Fibroblast of pulmonary artery (primary cell): Measurements from ENCODE around the gene BCL10.

ENCODE experiments used
- DNase-seq: peaks from one replicate; pipeline ENCODE4 v3.0.0-alpha.2; 2010; ENCODE audit warnings: low read depth
- H3K4me3 ChIP-seq: replicated peaks from 2 replicates; pipeline ENCODE4 v1.5.1; 2011; ENCODE audit warnings: low read depth, mild to moderate bottlenecking, control low read depth, low read length, moderate library complexity
- CTCF ChIP-seq: IDR thresholded peaks from 2 replicates; pipeline ENCODE4 v1.5.1; 2011; ENCODE audit warnings: mild to moderate bottlenecking, control low read depth, low read length, inconsistent platforms; ENCODE audit errors: missing control alignments

Gene BCL10

GRCh38 chr1:85319931-85320330, 43.5 kb upstream of the BCL10 start:
- TF ChIP-seq CTCF = no peak
- no peak overlapping the region for H3K4me3 ChIP-seq
- DNase-seq = no peak

DNA sequence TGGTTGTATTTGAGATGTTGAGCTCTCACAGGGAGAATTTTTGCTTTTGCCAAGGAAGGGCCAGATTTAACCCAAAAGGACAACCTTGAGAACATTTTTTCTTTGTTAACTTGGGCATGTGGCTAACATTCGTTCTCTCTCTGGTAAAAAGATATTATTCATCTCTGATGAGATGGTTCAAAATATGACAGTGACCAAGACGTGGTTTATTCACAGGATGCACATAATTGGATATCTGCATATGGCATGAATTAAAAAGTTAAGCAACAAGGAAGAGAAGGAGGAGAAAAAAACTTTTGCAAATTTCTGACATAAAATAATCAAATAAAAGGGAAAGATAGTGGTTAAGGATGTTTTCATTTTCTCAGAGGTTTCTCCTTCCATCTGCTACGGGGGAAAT, 43.1 kb upstream of the BCL10 start:
- H3K4me3 ChIP-seq = no peak overlapping the region
- no peak for TF ChIP-seq CTCF
- DNase-seq = no peak

DNA sequence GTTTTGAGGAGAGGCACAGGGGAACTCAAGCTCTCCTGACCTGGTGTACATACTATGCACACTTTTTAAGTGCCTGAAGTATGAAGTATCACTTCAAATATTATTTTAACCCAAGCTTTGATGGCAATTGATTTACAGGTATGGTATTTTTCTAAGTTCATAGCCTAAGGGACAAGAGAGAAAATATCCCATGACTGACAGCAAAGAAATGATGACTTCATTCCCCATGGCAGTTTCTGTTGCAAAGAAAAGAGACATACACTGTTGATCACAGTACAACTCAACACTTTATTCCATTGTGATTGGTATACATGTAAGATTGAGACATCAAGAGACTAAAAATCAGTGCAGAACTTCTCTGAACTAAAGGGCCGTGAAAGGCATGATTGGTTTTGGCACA, 41.8 kb upstream of the BCL10 start:
- no peak overlapping the region for H3K4me3 ChIP-seq
- no peak for TF ChIP-seq CTCF
- DNase-seq = no peak

DNA sequence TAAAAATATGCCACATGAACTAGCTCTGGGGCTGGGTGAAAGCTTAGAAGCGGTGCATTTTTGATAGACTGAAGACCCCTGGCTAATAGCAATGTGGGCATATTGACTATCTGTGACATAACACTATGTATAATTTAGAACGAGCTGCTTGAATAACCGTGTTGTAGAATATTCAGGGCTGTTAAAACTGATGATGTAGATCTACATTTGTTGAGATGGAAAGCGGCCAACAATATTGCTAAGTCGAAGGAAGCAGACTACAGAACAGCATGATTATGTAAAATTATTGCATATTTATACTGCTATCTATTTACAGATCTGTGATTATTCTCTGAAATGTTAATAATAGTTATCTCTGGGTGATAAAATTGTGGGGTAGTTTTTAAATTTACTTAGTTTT, 41.1 kb upstream of the BCL10 start:
- no peak for DNase-seq
- H3K4me3 ChIP-seq = no peak overlapping the region
- TF ChIP-seq CTCF = no peak

DNA sequence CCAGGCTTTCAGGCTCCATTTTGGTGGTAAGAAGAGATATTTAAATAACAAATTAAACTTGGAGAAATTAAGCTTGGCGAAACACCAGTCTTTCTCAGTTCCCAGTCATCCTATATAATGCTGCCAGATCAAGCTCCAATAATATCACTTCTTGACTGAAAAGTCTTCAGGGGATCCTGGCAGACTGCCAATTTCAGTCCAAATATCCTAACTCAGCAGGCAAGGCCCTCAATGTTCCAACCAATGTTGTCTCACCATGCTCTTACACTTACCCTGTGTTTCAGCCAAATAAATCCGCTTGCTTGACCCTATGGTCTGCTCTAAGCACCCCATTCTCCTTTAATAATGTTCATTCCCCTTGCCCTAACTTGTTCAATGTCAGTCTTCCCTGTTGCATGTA, 39.9 kb upstream of the BCL10 start:
- TF ChIP-seq CTCF = no peak
- DNase-seq = no peak
- no peak overlapping the region for H3K4me3 ChIP-seq

DNA sequence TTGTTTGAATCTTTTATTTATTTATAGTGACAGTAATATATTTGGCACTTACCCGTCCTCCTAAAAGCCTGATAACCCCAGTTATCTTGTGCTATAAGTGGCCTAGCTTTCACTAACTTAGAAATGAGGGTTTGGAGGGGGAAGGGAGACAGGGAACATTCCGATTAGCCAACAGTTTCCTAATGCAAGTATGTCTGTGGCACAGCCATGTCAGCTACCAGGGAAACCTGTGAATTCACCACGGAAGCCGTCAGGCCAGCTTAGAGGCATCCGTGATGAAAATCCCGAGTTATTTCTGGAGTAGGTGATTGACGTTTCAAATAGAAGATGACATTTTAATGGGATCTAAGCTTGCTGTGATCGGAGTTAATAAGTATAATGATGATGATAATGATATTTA, 39.4 kb upstream of the BCL10 start:
- no peak for DNase-seq
- no peak overlapping the region for H3K4me3 ChIP-seq
- TF ChIP-seq CTCF = no peak

- no peak for DNase-seq
- no peak overlapping the region for H3K4me3 ChIP-seq
- no peak for TF ChIP-seq CTCF
Observed at GRCh38 chr1:85314726-85315125, 38.3 kb upstream of the BCL10 start.
